Activated CD4-positive, CD25-positive, alpha-beta regulatory T cell treated with anti-CD3 and anti-CD28 coated beads, Interleukin-2, amount 50 U/mL, for 72 hours (primary cell): ENCODE measurements around the gene FAM168A.

Source experiments
- DNase-seq: peaks from one replicate; pipeline ENCODE4 v3.0.0; 2021

The FAM168A gene

DNA sequence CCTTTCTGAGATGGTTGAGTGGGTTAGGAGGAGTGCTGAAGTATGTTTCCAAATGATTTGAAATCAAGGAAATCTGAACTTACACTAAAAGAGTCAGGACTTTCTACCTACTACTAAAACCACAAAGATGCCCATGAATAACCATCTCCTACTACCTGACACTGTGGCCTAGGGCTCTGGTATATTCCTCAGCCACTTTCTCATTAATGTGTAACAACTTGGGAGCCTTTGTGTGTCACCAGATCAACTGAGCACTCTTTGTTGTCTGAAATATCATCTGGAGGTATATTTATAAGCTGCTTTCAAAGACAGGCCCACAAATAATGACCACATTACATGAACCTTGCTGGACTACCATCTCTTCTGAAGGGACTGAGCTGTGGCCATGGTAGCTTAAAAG lies 177.8 kb downstream of the FAM168A start:
- no peak for DNase-seq

DNA sequence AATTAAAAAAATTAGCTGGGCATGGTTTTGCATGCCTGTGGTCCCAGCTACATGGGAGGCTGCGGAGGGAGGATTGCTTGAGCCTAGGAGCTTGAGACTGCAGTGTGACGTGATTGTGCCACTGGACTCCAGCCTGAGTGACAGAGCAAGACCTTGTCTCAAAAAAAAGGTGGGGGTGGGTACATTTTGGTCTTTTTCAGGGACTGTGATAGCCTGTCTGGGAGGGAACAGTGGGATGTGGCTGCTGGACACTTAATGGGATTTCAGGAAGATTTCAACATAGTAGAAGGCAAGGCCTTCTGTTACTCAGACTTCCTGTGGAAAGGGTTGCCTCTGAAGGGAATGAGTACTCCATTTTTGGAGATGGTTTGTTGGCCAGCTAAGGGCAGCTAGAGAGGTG lies 181.1 kb downstream of the FAM168A start:
- DNase-seq: no peak

DNA sequence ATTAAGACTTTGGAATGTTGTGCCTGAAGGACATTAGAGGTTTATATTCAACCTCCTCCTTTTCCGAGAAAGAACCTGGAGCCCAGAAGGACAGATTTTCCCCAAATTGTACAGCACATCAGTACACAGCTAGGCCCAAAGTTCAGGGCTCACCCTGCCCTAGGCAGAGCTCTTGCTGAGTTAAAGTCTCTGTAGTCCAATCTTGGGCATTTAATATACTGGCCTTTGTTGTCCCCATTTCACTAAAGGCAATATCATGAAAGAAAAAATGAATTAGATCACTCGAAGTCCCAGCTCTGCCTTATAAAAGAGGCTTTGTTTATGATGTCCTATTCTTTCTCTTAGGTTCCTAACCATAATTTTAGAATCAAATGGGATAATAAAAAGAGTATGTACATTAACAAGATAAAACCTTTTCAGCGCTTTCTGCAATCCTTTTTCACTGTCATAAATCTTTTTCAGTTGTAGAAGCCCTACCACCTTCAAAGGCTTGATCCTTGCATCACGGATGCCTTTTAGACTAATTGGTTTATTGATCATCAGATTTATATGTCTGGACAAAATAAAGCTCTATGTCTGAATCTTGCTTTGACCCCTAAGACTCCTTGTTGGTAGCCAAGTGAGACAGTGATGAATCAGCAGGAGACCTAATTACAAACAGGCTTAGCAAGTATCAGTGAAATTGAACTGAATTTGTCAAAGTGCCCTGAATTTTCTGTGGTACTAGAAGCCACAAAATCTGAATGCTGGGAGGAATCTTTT lies 181.9 kb downstream of the FAM168A start:
- DNase-seq: no peak

DNA sequence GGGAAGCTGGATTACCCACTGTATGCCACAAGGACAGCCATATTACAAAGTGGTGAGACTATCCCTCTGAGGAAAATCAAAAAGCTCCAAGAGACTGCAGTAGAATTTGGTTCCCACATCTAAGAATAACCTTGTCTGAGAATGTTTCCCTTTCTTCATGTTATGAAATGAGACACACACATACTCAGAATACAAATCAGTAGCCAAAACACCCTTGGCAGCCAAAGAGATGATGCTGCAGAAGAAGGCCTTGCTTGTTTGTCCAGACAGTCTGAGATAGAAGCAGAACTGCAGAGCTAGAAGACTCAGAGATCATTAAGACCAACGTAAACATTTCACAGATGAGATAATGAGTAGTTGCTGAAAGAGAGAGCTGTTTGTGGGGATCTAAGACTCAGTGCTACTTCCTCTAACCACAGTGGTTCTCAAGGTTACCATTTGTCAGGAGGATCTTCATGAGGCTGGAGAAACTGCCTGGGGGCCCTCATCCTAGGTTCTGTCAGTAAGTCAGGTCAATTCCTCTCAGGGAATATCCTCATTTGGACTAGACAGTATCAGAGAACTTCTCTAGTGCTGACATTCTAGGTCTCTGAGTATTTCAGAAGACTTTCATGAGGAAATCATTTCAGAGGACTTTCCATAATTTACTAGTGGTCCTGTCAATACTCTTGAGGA lies 182.8 kb downstream of the FAM168A start:
- no peak for DNase-seq

DNA sequence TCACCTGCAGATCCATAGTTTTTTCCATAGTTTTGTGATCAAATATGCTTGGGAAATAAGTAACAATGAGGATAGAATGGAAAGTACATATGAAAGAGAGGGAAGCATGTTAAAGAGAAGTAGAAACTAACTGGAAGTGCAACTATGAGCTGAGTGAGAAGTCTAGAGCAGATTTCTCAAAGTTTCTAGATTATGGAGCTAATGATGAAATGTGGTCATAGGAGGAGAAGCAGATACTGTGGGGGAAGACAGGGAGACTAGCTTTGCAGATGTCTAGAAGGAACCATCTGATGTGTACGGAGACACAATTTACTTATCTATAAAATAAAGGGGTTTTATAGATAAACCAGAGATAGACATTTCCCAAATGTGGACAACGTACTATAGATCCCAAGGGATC lies 184.7 kb downstream of the FAM168A start:
- DNase-seq: no peak

DNA sequence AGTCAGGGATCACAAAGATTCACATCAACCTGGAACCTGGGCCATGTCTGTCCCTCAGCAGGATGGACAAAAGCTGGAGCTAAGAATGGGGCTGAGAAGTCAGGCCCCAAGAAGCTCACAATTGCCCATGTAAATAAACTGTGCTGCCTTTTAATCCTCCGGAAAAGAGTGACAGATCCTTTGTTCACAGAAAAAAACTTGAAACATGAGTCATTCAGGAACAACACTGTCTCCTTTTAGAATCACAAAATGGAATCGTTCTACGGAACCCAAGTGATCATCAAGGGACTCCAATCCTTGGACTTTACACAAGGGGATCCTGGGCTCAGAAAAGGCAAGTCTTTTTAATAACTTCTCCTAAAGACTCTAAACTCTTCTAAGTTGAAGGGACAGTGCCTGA lies 185.6 kb downstream of the FAM168A start:
- no peak for DNase-seq

DNA sequence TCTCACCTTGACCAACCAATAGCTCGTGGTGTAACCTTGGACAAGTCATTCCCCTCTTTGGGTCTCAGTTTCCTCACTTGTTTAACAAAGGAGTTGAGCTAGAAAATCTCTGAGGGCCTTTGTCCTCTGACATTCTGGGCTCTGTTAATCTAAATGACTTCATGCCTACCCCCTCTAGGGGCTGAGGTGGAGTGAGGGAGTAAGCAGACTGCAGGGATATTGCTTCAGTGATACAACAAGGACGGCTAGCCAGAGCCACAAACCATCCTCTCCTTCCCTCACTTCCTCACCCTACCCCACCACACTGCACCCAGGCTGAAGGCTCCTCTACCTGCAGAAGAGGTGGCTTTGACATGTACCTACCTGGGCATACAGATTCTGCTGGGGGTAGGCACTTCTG lies 186.9 kb downstream of the FAM168A start:
- no peak for DNase-seq

DNA sequence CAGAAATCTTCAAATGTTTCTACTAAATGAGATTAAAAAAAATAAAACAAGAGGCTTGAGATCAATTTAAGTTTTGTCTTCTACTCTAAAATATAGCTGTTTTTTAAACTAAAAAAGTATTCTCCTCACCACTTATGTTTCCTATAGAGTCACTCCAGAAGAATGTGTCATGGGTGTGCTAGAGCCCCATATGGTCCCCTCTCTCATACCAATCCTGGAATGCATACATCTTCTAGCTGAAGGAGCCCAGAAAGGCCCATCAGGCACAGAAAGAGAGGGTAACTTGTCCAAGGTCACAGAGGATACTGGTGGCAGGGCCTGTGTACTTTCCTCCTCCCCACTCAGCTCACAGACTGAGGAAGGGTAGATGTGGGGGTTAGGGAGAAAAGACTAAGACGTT lies 187.3 kb downstream of the FAM168A start:
- no peak for DNase-seq

DNA sequence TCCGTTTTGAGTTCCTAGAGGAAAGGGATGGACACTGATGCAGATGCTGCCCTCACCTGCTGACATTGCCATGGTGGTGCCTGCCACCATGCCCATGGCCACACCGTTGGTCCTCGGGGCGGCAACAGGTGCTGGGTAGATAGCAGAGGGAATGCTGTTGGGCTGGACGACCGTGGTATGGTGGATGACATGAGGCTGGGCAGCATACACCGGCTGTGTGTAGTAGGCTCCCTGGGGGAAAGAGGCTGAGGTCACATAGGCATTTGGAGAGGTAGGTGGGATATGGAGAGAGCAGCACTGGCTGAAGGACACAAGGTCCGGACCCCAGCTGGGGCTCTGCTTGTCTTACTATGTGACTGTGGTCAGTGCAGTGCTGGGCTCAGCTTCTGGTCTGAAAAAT lies 188.5 kb downstream of the FAM168A start:
- DNase-seq: no peak

DNA sequence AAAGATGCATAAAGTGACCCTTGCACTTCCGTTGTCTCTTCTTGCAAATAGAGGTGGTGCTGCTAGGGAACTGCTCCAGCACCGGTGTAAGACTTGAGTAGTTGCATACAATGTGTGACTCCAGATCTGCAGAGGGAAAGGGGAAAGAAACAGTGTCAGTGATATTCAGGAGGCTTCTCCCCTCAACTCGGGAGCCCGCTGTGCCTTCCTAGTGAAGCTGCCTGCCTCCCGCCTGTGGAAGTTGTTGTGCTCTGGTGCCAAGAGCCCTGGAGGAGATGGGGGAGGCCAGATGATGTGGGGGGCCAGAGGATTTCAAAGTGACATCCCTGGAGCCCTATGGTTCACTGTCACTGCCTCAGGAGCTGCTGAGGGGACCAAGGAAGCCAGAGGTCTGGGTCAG lies 191.3 kb downstream of the FAM168A start:
- DNase-seq: no peak

DNA sequence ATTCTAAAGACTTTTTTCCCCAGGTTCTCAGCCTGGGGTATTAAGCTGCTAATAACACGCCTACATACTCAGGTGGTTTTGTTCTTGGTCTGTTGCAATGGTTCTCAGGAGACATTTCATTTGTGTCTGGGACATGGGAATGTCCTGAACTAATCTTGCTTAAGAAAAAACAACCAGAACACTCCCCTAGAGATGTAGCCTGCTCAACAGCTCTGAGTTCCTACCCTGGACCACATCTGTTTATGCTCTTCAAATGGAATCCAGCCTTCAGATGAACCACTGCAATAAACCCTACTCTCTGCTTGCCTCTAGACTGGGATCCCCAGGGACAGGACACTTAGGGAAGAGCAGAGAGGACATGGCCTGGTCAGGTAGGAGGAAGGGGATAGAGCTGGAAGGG lies 191.8 kb downstream of the FAM168A start:
- no peak for DNase-seq

DNA sequence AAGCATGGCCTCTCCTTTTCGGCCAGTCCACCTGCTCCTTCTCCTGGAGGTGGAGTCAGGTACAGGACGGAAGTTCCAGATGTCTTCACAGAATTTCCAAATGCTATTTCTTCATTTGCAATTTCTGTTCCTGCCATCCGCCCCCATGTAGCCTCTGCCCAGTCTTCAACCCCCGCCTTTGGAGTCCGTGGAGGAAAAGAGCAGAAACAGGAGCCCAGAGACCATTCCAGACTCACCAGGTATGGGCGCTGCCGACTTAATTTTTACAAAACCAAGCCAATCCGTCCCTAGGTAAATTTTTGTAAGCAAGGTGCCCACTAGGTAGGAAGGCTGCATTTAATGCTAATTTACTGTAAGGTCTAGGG lies 192.8 kb downstream of the FAM168A start:
- DNase-seq: no peak

DNA sequence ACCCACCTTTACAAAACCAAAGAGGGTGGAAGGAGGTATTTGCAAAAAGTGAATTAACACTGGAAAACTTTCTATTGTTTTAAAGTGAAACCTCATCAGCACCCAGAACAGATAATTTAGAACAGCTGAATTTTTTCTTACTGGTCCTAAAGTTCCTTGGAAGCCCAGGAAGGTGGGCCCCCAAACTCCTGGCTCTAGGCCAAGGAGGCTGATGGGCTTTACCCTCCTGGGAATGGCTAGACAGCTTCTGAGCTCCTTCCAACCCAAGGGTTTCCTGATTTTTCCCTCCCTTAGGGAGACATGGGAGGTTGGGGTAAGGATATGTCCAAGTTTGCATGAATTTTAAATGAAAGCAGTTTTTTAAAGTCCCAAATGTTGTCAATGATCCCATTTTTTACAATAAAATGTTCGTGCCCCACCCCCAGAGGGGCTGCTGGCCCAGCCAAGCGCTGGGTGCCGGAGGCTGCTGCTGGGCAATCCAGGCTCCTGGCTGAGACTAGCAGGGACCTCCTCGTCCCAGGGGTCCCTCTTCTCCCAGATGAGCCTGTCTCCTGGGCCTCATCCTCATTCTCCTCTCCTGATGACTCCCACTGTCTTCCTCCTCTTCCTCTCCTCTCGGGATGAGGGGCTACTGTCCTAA lies 193.3 kb downstream of the FAM168A start:
- DNase-seq: no peak

DNA sequence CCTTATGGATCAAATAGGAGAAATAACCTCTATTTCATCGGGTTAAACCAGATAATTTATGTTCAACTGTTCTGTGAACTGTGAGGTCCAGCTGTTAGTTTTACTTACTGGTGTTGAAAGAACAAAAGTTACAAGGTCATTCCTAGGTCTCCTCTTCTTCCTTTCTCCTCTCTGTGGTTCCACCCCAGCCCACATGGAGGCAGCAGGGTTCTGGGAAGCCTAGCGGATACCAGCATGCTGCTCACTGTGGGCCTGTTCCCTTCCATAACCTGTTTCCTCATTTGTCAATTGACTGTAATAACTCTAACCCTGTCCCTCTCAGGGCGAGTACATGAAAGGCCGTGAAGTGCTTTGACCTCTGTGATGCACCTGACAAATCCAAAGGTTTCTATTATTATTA lies 193.9 kb downstream of the FAM168A start:
- no peak for DNase-seq

DNA sequence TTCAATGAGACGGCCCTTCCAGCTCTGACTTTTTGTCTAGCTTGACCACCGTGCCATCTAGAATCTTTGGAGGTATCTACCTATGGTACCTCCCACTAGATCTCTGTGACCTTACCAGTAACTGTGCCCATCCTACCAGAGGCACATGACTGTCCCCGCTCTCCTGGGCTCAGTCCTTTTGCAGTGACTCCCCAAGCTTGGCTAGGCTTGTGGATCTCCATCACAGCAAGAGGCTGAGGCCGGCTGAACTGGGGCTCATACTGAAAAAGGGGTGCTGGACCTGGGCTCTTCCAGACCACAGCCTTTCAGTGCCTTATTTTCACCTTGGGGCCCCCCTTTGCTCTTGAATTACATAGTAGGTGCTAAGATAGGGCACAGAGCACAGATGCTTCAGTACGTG lies 194.4 kb downstream of the FAM168A start:
- no peak for DNase-seq

DNA sequence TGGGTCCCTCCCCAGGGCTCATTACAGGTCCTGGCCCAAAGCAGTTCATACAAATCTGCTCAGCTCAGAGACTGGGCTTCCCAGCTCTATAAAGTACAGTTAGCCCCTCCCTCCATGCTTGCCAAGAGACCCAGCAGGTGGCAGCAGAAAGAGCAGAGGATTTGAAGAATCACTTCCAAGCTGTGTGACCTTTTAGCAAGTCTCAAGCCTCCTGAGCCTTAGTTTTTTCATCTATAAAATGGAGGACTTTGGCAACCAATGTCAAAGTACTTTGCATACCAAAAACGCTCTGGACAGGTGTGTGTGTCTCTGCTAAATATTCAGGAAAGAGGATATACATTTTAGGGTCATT lies 195.1 kb downstream of the FAM168A start:
- DNase-seq: no peak

DNA sequence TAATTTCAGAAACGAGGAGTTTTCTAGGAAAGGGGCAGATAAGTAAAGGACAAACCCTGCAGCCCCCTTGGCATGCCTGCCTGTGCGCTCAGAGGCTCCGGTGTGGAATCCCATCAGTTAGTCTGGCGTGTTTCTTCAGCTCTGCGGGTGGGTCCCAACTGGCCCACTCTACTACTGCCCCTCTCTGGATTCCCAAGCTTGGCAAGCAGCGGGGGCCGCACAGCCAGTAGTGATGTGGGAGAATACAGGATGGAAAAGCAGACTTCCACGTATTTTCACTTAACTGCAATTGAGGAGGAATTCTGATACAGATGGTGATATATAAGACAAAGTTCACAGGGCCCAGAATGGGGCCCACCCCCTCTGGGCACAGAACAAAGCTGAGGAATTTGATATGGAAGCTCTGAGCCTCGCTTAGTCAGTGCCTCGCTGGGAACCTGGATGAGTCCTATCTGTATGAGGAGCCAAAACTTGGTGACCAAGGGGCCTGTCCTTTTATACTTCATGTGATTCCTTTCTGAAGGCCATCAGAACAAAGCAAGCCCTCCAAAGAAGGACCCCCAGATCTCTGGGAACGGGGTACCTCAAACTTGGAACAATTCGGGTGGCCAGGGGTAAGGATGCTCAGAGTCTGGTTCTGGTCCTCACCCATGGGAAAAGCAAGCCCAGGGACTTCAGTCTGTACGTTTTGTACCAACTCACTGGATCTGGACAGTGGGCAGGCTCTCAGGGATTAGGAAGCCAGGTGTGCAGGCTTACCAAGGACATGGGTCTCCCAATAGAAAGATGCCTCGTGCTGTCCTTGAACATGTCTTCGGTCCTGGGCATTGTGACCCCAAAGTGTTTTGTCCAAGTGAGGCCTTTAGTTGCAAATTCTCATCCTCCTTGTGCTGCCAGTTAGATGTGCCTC lies 195.7 kb downstream of the FAM168A start:
- no peak for DNase-seq

DNA sequence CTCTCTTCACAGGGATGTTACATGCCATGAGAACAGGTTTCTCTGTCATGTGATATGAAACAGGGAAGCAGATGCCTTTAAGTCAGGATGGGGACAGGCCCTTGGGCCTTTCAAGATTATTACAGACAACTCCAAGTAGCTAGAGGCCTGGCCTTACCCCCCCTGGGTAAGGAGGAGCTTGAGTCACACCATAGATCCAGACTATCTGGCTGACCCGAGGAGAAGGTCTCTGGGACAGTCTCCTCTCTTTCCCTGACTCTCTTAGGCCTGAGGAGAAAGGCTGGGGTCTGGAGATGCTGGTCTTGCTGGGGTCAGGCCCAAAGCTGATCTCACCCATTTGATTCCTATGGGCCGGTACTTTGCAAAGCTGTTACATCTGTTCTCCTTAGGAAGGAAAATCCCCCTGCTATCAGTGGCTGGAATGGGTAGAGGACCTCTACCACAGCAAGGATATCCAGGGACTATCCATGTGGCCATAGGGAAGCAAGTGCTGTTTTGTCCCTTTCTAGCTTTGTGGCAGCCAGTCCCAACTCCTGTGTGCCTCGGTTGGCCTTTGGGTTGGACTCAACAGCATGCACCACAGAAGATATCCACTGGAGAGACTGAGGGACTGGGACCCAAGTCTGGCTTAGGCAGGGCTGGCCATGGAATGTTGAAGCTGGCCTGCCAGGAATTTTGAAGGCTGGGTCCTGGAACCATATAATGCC lies 196.5 kb downstream of the FAM168A start:
- DNase-seq: no peak

DNA sequence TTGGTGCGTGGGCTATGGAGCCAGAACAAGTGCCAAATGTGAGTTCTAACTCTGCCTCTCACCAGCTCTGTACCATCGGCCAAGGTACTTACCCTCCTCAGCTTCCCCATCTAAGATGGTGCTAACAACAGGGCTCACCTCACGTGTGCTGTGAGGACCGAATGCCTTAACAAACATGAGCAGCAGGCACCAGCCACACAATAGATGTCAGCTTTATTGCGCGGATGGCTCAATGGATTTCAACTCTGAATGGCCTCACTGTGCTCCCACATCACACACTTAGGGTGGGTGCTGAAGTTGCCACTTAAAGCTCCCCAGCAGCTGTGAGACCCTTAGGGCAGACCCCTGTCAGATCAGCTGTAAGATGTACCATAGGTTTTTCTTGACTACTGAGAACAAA lies 197.6 kb downstream of the FAM168A start:
- no peak for DNase-seq

DNA sequence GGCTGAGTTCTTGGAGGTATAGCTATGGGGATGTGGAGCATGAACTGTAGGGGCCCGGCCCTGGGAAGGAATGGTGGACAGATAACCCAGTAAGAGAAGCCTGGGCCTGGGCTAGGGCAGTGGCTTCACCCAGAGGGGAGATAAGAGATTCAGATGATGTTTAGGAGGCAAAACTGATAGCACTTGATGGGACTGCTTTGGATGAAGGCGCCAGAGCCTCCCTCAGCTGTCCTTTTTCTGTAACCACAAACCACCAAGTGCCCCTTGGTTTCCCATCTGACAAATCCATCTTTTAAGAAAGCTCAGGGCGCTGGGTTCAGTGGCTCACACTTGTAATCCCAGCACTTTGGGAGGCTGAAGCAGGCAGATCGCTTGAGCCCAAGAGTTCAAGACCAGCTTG lies 198.3 kb downstream of the FAM168A start:
- no peak for DNase-seq

DNA sequence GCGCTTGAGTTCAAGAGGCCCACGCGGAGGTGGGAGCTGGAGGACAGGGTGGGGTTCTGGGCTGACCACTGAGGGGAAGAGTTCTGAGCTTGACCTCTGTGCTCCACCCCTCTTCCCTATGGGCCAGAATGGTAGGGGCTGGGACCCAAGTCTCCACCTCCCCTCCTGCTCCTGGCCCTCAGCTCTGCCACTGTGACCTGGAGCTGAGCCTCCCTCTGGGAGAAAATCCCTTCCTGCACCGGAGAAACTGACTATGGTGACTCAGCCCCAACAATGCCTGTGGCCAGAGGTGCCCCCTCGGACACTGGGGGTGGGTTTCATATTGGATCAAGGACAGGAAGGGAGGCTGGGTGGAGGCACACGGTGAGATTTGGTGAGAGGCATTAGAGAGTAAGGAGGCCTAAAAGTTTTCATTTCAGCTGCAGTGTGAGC lies 198.7 kb downstream of the FAM168A start:
- DNase-seq: no peak

DNA sequence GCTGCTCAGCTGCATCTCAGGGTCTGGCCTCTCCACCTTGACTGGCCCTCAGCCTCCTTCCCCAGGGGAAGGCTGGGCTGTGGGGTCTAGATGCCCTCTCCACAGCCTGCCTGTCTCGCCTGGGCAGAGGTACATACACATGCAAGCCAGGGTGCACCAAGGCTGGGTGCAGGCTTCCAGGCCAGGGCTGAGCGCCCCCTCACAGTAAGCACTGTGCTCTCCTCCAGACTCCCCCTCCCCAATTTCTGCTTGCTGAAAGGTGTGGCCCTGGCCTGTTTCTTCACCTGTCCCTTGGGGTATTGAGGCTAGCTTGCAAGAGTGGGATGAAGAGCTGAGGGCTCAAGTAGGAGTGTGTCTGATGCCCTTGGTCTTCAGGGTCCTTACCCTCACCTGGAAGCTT lies 199.2 kb downstream of the FAM168A start:
- DNase-seq: no peak

DNA sequence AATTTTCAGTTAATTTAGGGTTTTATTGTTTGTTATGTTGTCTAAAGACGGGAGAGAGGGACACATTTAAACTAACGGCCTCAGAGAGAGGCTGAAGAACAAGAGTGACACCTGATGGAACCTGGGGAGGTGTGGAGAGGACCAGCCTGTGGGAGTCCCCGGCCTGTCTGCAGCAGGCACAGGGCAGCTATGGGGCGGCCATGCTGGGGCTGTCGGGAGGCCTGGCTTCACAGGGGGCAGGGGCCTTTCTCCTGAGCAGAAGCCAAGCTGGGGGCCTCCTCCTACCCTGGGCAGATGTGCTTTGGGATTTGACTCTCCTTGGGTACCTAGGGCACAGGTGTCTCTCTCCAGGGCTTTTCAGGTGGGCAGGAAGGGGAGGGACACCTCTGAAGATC lies 199.8 kb downstream of the FAM168A start:
- DNase-seq: no peak
